Left renal cortex interstitium (tissue), 4 donors: Measurements from ENCODE around the gene PDPR. TPM values are rescaled to one million over a fixed set of nuclear protein-coding genes. Genes with fewer than 3 reads are reported as not detected.
"Not testable (repeated sequence)": the region's sequence is repeated elsewhere in the genome, so short reads cannot be mapped to it uniquely, and the experiment has no call there.

ENCODE experiments used
- DNase-seq, 4 donors: peaks; one replicate each; pipeline ENCODE4 v3.0.0-alpha.2; 2013; ENCODE audit warnings: low read depth in 4 of 4, low spot score in 2 of 4, missing footprints in 1 of 4
- polyA plus RNA-seq, 4 donors: library from polyadenylated mRNA; unstranded; fragments of 120-200 nt; gene quantifications; one replicate each; pipeline ENCODE4 v1.2.1, GENCODE V29; 2013; ENCODE audit not compliant: insufficient read length in 4 of 4

PDPR gene
- polyA plus RNA-seq, 4 donors: 32.9 to 44.0 (median 37.0) TPM

GRCh38 chr16:70126226-70126625 lies 12.1 kb downstream of the PDPR start:
- not testable (repeated sequence) for DNase-seq

DNA sequence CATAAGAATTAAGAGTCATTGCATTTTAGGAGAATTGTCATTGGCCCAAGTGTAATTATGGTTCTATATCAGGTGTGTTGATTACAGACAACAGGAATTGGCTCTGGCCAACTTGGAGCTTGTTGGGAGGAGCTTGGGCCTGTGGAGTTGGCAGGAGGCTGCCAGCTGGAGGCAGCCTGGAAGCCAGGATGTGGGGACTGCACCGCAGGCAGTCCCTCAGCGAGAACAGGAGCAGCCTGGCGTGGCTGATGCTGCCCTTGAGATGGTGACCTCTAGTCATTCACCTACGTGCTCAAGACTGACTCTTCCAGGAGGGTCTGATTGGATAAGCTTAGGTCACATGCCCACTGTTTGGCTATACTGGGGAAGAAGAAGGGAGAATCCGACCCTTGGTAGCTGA lies 13.6 kb downstream of the PDPR start:
- DNase-seq: not testable (repeated sequence)

GRCh38 chr16:70128844-70129243 lies 14.7 kb downstream of the PDPR start:
- not testable (repeated sequence) for DNase-seq

GRCh38 chr16:70135796-70136195 lies 21.7 kb downstream of the PDPR start:
- not testable (repeated sequence) for DNase-seq

DNA sequence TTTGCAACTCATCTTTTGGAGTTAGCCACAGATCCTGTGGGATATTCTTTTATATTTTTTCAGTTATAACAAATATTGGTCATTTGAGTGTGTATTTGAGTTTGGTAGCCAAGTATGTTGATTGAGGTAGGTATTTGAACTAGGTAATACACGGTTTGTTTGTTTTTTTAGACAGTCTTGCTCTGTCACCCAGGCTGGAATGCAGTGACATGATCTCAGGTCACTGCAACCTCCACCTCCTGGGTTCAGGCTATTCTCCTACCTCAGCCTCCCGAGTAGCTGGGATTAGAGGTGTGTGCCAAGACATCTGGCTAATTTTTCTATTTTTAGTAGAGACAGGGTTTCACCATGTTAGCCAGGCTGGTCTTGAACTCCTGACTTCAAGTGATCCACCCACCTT lies 22.5 kb downstream of the PDPR start:
- DNase-seq: not testable (repeated sequence)

DNA sequence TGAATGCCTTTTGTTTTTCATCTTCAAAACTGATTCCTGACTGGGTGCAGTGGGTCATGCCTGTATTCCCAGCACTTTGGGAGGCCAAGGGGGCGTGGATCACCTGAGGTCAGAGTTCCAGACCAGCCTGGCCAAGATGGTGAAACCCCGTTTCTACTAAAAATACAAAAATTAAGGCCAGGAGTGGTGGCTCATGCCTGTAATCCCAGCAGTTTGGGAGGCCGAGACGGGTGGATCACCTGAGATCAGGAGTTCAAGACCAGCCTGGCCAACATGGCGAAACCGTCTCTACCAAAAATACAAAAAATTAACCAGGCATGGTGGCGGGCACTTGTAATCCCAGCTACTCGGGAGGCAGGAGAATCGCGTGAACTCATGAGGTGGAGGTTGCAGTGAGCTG lies 28.6 kb downstream of the PDPR start:
- DNase-seq: not testable (repeated sequence)

GRCh38 chr16:70143231-70143895 lies 29.2 kb downstream of the PDPR start:
- not testable (repeated sequence) for DNase-seq

- DNase-seq: not testable (repeated sequence)
These were observed 33.7 kb downstream of the PDPR start for GRCh38 chr16:70147853-70148252.

DNA sequence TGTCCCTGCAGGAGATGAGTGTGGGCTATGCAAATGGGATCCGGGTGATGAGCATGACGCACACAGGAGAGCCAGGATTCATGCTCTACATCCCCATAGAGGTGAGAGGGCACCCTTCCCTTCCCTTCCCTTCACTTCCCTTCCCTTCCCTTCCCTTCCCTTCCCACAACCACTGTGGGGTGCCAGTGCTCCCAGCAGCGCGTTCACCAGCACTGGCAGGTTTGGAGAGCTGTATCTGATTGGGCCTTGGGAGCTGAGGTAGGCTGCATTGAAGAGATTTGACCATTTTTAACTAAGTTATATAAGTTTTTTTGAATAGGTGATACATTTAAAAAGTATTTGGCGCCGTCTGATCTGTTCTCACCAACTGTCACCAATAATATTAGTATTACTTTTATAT lies 34.3 kb downstream of the PDPR start:
- DNase-seq: not testable (repeated sequence)

- not testable (repeated sequence) for DNase-seq
These were observed 35.2 kb downstream of the PDPR start for GRCh38 chr16:70149296-70149695.

- no peak for DNase-seq
These were observed 37.3 kb downstream of the PDPR start for GRCh38 chr16:70151391-70151790.

DNA sequence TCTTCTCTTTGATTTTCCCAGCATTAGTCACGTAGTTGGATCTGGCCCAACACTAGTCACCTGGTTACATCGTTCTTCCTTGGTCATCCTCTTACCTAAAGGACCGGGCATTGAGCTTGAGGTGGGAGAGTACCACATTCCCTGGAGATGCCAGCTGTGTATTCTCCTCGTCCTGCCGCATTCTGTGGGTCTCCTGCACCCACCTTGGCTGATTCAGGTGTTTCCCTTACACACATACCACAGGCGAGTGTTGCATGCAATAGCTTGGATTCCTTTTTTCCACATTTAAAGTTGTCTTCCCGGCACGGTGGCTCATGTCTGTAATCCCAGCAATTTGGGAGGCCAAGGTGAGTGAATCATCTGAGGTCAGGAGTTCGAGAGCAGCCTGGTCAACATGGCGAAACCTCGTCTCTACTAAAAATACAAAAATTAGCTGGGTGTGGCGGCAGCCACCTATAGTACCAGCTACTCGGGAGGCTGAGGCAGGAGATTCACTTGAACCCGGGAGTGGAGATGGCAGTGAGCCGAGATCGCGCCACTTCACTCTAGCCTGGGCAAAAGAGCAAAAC lies 37.9 kb downstream of the PDPR start:
- no peak for DNase-seq

GRCh38 chr16:70152578-70153302 lies 38.6 kb downstream of the PDPR start:
- no peak for DNase-seq

GRCh38 chr16:70154736-70155135 lies 40.6 kb downstream of the PDPR start:
- not testable (repeated sequence) for DNase-seq

- no peak for DNase-seq
These were observed 42.3 kb downstream of the PDPR start for GRCh38 chr16:70156207-70156978.

GRCh38 chr16:70157105-70157476 lies 43.0 kb downstream of the PDPR start:
- no peak for DNase-seq

GRCh38 chr16:70157477-70158260 lies 43.5 kb downstream of the PDPR start:
- no peak for DNase-seq

DNA sequence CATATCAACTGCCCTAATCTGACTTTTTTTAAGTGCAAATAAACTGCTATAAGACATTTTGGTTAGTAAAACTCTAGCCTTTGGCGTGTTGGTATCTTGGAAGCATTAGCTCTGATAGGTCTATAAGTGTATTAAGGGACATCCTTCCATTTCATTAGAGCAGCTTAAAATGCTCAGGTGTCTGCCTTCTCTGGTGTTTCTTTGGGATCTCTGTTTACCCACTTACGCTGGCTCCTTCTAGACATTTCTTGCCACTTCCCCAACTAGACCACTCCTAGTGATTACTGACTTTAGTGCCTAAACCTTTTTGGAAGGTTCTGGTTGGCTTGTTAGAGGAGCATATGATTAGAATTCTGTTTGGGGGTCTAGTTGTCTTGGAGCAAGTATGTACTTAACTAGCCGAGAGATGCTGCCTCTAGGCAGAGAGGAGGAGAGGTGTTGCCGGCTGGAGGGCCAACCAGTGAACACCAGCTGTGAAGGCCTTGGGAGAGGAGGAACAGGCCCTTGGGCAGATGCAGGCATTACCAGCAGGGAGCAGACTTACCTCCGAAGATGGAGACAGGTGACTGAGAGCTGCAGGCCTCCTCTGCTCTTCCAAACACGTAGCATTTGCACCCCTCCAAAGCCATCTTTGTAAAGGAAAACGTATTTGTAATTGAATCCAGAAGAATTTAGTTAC lies 44.3 kb downstream of the PDPR start:
- DNase-seq: no peak
